CD4-positive, alpha-beta T cell treated with Interleukin-4 for 4 hours (primary cell): ENCODE measurements around the gene CHAC1.
A peak's percentile ranks its signal among the peaks of the same experiment; 100 is the strongest.

Experiments
- DNase-seq: peaks from one replicate; pipeline ENCODE4 v3.0.0-alpha.2; 2020

Gene CHAC1

DNA sequence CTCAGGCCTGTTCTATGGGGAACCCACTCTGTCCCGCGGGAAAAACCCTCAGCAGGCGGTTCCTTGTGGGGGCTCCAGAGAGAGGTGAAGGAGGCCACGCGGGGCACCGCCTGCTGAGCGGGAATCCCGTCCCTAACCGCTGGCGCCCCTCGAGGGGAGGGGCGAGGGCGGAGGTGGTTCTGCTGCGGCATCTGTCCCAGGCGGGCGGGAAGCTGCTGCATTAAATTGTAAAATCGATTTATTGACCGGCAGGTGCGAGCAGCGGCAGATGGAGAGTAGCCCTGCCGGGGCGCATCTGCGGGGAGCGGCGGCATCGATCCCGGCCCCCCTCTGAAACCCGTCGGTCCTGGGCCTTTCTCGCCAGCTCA is 27.8 kb upstream of the CHAC1 start:
- no peak for DNase-seq

DNA sequence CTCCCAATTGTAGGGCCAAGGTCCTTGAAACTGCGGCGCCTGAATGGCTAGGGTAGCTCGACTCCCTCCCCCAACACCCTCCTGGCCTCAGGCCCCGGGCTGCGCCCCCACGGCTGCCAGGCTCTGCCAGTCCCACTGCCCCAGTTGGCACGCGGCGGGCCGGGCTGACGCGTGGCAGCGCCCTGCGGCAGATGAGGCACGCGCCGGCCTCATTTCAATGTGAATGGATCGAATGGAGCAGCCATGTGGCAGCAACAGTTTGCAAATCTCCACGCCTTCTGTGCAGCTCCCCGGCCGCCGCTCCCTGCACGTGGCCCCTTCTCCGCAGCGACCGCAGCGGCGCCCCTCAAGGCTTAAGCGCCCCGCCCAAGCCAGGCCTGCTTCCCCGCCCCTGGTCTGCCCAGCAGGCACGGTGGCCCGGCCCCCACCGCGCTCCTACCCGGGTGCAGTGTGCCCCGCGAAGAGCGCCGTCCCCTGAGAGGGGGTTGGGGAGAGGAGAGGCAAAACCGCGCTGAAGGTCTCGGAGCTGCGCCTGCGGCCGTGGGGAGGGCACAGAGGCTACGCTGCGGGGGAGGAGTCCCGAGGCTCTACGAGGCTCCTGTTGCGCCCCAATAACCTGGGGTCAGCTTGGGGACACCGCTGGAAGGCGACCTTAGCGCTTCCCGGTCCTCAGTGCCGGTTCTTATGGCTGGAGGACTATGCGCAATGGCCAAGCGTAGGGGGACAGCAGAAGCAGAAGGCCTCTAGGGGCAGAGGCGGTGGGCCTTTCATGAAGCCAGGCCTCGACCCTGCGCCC is 27.2 kb upstream of the CHAC1 start:
- DNase-seq = no peak

DNA sequence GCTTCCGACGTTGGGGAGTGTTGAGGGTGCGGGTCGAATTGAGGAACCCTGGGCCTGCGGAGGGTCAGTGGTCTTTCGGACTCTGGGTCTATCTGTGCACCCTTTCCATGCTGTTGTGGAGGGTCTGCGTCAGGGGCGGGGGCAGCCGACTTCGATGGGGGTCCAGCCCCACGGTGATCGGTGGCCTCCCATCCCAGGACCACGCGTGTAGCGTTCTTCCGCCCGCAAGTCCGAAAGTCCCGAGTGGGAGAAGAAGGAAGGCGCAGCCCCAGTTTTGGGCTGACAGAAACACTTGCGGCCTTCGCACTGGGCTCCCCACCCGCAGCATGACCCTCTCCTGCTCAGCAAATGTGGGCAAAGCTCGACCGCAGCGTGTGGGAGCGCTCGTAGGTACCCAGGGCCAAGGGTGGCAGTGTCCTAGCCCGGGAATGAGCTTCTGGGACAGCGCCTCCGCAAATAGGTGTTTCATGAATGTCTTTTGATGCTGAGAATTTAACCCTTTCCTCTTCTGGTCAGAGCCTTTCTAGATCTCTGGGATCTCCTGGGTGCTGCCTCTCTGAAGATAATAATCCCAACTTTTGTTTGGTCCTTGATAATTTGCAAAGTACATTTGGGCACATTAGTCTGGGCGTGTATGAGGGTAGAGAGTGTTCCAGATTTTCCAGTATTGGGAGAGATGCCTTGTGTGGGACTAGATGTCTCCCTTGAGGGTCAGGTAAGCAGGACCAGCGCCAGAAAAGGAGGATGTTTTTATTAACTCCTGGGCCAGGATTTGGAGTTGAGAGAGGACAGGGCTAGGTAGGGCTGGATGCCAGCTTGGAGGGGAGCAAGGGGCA is 26.4 kb upstream of the CHAC1 start:
- no peak for DNase-seq

- no peak for DNase-seq
These were observed 25.8 kb upstream of the CHAC1 start for GRCh38 chr15:40927495-40927872.

GRCh38 chr15:40927873-40928806 is 25.1 kb upstream of the CHAC1 start:
- DNase-seq = no peak

GRCh38 chr15:40928821-40929659 is 24.2 kb upstream of the CHAC1 start, which contains the start of gene DLL4:
TSS of gene DLL4 (plus strand) at chr15:40929340. CDS start at chr15:40929669, 329 bp downstream.
- DNase-seq = no peak

- no peak for DNase-seq
These were observed 23.4 kb upstream of the CHAC1 start for GRCh38 chr15:40929660-40930429.

DNA sequence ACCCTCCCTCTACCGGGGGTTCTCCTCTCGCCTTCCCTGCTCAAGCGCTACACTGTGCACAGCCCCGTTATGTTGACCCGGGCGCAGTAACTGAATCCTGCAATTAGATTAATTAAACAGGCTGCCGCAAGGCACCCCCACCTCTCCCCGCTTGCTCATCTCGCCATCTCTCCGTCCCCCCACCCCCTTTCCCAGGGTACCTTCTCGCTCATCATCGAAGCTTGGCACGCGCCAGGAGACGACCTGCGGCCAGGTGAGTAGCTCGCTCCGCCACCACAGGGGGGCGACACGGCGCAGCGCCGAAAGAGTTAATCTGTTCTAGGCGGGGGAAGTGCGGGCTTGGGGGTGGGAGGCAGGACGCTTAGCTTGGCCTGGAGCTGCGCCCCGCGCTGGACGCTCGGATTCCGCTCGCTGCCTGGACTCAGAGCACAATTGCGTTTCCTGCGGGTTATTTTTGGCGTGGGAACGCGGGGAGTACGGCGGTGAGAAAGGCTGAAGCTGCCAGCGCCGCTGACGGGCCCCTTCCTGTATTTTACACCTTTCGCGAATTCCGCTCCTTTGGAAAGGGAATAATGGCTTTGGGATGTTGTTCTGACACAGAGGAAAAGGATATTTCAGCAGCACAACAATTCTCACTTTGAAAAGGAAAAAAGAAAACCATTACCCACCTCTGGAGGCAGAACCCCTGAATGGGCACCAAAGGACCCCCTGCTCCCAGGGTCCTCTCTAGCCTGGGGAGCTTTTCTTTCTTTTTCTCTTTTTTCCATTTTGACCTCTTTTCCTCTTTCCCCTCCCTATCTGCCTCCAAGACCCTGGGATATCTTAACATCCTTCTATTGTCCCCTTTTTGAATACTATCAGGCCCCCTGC is 22.6 kb upstream of the CHAC1 start:
- DNase-seq = peak; percentile 33

DNA sequence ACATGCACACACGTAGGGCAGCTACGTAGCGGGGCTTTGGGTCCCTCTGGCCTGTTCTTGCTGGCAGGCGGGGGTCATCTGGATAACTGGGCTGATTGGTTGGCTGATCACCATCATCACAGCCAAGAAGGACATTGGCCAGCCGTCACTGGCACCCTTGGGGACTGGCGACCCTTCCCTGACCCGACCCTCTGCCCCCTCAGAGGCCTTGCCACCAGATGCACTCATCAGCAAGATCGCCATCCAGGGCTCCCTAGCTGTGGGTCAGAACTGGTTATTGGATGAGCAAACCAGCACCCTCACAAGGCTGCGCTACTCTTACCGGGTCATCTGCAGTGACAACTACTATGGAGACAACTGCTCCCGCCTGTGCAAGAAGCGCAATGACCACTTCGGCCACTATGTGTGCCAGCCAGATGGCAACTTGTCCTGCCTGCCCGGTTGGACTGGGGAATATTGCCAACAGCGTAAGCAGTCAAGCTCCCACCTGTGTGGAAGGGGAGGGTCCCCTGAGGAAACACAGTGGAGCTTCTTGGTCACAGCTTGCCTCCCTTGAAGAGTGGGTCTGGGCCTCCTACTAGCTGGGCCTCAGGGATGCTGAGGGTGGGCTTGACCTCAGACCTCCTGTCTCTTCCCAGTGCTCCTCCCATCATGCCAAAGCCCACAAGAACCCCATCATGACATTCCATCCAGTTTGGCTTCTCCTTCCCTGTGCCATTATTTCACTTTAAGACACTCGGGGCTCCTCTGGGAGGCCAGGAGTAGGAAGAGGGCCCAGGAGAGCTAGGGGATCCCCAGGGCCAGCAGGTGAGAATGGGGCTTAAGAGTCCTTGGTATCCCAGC is 21.8 kb upstream of the CHAC1 start:
- DNase-seq = no peak

- no peak for DNase-seq
These were observed 21.1 kb upstream of the CHAC1 start for GRCh38 chr15:40932156-40932555.

GRCh38 chr15:40932649-40933516 is 20.4 kb upstream of the CHAC1 start:
- DNase-seq = no peak

GRCh38 chr15:40933517-40933902 is 19.8 kb upstream of the CHAC1 start:
- DNase-seq = no peak

DNA sequence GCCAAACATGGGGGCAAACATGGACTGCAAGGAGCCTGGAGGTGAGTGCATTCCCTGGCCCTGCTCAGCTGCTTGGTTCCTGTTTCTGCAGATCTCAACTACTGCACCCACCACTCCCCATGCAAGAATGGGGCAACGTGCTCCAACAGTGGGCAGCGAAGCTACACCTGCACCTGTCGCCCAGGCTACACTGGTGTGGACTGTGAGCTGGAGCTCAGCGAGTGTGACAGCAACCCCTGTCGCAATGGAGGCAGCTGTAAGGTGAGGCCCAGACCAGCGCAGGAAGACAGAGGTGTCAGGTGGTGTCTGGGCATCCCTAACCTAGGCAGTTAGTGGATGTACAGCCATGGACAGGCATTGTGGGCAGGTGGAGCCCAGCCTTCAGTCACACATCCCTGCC is 18.8 kb upstream of the CHAC1 start:
- DNase-seq = no peak

DNA sequence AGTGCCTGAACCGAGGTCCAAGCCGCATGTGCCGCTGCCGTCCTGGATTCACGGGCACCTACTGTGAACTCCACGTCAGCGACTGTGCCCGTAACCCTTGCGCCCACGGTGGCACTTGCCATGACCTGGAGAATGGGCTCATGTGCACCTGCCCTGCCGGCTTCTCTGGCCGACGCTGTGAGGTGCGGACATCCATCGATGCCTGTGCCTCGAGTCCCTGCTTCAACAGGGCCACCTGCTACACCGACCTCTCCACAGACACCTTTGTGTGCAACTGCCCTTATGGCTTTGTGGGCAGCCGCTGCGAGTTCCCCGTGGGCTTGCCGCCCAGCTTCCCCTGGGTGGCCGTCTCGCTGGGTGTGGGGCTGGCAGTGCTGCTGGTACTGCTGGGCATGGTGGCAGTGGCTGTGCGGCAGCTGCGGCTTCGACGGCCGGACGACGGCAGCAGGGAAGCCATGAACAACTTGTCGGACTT is 17.0 kb upstream of the CHAC1 start:
- DNase-seq = no peak

DNA sequence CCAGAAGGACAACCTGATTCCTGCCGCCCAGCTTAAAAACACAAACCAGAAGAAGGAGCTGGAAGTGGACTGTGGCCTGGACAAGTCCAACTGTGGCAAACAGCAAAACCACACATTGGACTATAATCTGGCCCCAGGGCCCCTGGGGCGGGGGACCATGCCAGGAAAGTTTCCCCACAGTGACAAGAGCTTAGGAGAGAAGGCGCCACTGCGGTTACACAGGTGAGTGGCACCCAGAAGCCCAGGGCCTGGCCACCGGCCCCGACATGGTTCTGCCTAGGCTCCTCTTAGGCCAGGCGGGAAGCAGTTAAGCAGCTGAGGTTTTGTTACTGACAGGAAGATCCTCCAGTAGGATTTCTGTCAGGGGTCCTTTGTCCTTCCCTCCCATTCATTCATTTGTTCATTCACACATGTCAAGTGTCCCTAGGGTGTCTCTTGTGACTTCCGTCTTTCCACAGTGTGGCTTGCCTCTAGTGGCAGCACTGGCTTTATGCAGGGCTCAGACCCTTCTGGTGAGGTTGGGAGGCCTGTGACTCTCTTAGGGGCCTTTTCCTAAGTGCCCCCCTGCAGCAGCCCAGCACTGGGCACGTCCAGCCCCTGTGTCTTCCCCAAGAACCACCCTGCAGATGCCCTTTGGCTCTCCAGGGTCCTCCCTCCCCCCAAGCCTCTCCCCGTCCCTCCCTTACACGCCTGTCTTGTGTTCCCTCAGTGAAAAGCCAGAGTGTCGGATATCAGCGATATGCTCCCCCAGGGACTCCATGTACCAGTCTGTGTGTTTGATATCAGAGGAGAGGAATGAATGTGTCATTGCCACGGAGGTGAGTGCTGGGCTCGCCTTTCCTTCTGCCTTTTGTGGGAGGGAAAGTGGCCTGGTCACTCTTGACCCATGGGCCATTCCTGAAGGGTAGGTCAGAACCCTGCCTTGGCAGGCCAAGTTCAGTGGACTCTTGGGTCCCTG is 16.3 kb upstream of the CHAC1 start:
- no peak for DNase-seq

GRCh38 chr15:40937762-40938535 is 15.3 kb upstream of the CHAC1 start:
- no peak for DNase-seq
